NB4 (cell line): ENCODE measurements around the gene ANKS1B.

Experiments
- CTCF ChIP-seq: IDR thresholded peaks from one replicate; pipeline ENCODE4 v1.5.1; 2012; ENCODE audit warnings: low read depth, low read length
- TF ChIP-seq, protein P1 (sequence below): IDR thresholded peaks from 2 replicates; pipeline ENCODE4 v1.6.1; 2011; ENCODE audit warnings: low read depth, low read length

DNA sequence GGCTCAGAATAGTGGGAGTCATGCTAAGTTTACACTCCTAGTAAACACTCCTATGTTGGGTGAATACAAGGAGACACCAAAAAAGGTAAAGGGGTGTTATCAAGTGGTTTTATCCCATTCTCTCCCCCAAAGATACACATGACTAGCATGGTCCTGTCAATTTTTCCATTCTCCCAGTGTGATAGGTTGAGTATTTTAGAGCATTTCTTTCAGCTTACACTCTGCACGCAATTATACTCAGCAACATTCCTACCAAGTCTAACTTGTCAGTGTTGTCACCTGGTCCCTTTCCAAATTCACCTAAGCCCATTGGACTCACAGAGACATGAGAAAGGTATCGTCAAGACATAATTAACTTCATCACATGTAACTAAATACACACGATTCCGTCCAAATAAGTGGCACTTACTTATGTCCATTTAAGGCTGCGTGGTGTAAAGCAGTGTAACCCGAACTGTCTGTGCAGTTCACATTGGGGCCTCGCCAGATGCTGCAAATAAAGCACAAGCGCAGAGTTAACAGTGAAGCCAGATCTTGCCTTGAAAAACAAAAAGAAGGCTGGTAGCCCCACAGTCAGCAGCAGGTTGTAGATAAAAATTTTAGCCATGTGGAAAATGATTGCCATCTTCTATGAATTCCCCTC is 159.7 kb downstream of the ANKS1B start:
- no peak for TF ChIP-seq CTCF
- TF ChIP-seq, protein P1, sequence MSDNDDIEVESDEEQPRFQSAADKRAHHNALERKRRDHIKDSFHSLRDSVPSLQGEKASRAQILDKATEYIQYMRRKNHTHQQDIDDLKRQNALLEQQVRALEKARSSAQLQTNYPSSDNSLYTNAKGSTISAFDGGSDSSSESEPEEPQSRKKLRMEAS = no peak
